GM18858 (cell line): ENCODE data around the gene TAGLN.
A peak's percentile ranks its signal among the peaks of the same experiment; 100 is the strongest.

Experiments used
- ATAC-seq: cut with Tn5 transposase; IDR thresholded peaks from one replicate; pipeline ENCODE4 v1.9.1; 2021; ENCODE audit not compliant: unreplicated experiment

The TAGLN gene

DNA sequence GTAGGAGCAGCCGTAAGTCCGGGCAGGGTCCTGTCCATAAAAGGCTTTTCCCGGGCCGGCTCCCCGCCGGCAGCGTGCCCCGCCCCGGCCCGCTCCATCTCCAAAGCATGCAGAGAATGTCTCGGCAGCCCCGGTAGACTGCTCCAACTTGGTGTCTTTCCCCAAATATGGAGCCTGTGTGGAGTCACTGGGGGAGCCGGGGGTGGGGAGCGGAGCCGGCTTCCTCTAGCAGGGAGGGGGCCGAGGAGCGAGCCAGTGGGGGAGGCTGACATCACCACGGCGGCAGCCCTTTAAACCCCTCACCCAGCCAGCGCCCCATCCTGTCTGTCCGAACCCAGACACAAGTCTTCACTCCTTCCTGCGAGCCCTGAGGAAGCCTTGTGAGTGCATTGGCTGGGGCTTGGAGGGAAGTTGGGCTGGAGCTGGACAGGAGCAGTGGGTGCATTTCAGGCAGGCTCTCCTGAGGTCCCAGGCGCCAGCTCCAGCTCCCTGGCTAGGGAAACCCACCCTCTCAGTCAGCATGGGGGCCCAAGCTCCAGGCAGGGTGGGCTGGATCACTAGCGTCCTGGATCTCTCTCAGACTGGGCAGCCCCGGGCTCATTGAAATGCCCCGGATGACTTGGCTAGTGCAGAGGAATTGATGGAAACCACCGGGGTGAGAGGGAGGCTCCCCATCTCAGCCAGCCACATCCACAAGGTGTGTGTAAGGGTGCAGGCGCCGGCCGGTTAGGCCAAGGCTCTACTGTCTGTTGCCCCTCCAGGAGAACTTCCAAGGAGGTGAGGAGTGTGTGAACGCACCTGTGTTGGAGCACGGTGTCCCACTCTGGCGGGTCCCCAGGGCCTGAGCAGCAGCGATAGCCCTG, at the start of gene TAGLN:
TAGLN (plus strand) TSS at position 318 of the 863 bp plus-strand sequence. CDS start 3,644 bp downstream, outside the sequence.
- ATAC-seq = no peak

DNA sequence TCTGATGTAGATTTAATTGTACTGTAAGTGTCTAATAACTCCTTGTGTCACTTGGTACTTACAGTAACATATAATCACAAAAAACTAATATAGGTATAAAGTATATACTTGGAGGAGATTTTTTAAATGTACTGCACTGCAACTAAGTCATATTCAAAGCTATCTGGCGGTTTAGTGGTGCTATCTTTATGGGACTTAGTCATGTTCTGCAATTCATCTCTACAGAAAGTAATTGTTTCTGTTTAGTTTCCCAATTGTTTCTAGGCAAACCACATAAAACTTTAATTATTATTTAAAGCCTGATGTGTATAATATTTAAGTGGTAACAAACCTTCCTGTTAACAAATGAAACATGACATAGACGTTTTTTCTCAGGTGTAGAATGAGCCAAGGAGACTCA, 47.1 kb upstream of the TAGLN start:
- no peak for ATAC-seq

DNA sequence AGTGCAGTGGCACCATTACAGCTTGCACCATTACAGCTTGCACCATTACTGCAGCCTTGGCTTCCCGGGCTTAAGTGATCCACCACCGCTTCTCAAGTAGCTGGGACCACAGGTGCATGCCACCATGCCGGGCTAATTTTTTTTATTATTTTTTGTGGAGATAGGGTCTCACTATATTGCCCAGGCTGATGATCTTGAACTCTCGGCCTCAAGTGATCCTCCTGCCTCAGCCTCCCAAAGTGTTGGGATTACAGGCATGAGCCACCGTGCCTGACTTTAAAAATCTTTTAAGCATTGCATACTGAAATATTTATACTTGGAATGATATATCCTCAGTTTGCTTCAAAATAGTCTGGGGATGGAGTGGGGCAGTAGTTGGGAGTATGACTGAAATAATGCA, 44.7 kb upstream of the TAGLN start:
- no peak for ATAC-seq

DNA sequence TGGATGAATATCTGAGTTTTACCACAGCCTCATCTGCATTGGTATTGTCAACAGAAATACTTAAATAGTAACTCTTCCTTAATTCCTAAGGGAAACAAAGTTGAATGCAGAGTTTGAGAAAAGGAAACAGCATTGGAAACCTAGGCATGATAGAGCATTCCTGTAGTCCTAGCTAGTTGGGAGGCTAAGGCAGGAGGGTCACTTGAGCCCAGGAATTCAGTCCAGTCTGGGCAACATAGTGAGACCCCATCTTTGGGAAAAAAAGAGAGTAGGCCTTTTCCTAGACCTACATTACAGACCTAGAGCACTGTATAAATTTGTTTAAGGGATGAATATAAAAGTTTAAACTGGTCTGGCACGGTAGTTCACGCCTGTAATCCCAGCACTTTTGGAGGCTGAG, 41.7 kb upstream of the TAGLN start:
- no peak for ATAC-seq

DNA sequence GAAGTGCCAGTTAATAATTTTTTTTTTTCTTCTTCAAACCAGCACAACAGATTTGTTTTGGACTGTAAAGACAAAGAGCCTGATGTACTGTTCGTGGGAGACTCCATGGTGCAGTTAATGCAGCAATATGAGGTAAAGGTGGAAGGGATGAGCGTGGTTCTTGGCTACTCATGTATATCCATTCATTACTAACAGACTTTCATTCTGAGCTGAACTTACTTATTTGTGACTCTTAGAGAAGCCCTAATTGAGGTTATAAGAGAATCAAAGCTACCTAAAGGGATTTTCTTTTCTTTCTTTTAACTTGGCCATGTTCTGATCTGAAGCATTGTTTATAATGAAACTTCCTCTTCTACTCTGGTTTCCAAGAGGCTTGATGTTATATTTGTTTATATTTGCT, 39.3 kb upstream of the TAGLN start:
- no peak for ATAC-seq

DNA sequence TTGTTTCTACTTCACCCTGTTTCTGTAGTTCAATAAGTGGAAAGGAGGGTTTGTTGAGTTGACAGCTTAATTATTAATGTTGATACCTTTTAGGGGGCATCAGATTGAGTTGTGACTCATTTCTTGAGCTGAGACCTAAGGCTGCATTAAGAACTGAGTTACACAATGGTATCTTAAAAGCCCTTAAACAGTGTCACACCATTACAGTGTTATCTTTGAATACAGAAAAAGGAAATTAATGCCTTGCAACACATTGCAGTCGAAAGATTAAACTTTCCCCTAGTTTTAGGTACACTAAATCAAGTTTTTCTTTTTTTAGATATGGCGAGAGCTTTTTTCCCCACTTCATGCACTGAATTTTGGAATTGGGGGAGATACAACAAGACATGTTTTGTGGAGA, 38.3 kb upstream of the TAGLN start:
- no peak for ATAC-seq

DNA sequence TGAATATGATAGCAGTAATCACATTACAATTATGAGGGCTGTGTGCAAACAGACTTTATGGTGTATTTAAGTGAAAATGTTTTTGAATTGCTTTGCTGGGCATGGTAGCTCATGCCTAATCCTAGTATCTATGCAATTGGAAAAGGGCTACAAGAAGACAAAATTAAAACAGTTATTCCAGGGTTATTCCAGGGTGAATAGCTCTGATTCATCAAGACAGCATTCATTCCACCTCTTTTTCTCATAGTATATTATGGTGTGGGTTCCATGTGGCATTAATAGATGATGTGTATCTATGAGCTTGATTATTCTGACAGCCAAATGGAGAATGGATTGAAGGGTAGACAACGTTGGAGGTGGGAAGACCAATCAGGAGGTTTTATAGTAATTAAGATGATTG, 32.7 kb upstream of the TAGLN start:
- ATAC-seq = no peak

DNA sequence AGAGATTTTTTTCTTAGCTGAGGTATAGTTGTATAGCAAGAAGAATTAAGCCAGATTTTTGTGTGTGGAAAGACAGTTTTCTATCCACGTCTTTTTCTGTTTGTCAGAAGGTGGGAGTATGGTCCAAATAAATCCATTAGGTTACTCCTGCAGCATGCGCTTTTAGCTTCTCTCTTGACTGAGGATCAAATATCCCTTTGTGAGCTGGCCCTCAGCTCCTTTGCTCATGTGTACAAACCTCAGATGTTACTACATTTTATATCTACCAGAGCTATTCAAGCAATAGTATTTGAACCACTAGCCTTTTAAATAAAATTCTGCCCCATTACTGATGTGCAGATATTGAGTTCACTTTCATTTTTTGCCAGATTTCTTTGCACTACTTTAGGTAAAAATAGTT, 29.4 kb upstream of the TAGLN start:
- ATAC-seq = no peak

DNA sequence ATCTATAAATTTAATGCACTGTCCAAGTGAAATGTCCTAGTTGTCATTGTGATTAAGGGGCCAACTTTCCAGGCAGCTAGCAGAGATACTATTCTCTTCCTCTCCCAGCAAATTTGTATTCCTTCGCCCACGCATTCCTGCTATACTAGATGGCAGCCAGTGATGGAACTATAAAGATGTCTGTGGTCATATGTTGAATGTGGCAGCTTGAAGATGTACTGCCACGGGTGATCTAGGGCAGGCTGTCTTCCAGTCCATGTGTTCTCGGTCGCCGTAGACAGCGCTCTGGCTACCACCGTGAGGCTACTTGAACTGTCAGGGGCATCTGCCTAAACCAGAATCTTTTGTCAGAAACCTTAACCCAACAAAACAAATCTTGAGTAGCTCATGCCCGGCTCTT, 29.0 kb upstream of the TAGLN start:
- ATAC-seq = no peak

DNA sequence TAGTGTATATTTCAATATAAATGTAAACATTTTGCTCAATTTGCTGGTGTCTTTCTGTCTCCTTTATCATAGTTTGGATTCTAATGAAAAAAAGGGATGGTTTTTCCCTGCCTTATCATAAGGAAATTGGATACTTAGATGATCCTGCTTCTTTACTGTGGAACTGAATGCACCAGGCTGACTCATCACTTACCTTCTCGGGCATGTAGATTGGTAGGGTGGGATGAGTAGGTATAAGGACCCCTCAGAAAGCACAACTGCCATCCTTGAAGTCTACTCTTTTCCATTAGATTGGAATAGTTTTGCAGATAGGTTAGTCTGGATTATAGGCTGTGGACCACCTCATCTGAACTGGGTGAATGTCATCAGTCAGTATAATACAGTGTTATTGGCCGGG, 28.2 kb upstream of the TAGLN start:
- no peak for ATAC-seq

DNA sequence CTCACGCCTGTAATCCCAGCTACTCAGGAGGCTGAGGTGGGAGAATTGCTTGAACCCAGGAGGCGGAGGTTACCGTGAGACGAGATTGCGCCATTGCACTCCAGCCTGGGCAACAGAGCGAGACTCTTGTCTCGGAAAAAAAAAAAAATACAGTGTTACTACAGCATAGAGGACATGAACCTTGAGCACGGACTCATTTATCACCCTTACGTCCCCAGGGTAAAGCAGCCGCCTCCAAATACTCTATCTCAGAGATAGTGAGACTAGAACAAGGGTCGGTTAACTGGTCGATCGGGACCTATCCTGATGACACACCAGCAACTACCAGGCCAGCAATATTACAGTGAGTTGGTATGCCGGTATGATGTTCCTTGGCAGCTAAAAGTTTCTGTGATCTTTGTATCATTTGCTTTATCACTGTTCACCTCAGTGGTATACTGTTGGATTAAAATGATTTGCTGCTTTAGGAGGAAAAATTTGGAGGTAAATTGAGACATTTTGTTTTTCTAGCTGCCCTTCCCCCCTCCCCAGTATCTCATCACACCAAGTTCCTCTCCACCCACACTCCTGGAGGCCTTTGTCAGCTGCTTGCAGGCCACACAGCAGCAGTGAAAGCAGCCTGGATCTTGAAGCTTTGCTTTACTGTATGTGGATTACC, 27.6 kb upstream of the TAGLN start:
- ATAC-seq = no peak

DNA sequence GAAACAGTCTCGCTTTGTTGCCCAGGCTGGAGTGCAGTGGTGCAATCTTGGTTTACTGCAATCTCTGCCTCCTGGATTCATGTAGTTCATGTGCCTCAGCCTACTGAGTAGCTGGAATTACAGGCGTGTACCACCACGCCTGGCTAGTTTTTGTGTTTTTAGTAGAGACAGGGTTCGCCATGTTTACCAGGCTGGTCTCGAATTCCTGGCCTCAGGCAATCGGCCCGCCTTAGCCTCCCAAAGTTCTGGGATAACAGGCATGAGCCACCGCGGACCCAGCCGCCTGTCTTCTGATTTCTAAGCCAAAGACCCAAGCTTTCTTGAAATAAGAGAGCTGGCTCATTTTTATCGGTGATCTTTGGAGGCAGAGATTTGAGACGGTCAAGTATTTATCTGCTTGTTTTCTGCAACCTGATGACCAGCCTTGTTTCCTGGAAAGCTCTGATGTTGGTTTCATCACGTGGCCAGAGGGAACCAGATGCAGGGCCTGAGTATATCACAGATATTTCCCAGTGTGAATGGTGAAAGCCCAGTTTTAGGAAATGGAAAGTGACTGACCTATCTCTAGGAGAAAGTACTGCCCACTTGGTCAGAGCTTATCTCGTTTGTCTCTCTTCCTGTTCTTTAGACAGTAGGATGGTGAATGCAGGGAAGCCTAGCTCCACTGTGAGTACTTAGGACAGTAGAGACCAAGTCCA, 26.3 kb upstream of the TAGLN start:
- no peak for ATAC-seq

DNA sequence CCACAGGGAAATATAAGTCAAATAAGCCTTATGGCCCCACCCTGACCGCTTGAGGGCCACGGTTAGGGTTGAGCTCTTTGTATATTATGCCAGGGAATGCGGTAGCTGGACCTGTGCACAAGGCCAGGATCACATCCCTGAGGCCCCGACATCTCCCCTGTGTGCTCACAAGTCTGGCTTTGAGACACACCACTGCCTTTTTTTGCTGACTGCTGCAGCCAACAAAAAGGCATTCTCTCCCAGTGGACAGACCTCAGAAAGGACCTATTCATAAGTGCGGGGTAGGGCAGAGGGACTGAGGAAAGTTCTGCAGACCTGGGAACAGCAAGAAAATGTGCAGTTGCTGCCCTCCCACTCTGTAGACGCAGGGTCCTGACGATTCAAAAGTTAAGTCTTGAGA, 24.1 kb upstream of the TAGLN start:
- ATAC-seq = no peak

DNA sequence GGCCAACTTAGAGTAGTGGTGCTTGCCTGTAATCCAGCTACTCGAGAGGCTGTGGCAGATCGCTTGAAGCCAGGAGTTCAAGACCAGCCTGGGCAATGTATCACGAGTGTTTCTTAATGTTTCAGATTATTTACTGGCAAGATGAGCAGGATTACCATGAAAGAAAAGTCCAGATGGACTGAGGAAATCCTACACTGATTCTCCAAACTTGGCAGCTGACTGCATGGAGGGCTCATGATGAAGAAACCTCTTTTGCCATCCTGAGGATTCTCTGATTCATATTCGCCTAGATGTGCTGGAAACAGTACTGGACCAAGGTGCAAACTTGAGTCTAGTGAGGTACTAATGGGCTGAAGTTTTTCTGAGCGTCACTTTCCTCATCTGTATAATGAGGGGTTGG, 23.4 kb upstream of the TAGLN start:
- no peak for ATAC-seq

DNA sequence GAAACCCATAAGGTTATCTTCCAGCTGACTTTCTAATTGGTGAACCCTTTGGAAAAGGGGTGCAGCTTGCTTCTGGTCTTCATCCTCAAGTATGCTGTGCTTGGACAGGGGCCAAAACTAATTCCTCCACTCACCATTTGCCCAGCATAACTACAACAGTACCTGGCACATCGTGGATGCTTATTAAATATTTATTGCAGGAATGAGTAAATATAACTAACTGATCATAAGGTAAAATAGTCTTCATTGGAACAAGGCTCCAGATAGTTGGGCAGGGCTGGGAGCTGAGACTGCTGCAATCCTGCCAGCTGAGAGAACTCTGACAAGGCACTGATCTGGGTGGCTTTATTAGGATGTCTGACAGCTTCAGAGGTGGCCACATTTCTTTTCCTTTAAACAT, 23.0 kb upstream of the TAGLN start:
- no peak for ATAC-seq

DNA sequence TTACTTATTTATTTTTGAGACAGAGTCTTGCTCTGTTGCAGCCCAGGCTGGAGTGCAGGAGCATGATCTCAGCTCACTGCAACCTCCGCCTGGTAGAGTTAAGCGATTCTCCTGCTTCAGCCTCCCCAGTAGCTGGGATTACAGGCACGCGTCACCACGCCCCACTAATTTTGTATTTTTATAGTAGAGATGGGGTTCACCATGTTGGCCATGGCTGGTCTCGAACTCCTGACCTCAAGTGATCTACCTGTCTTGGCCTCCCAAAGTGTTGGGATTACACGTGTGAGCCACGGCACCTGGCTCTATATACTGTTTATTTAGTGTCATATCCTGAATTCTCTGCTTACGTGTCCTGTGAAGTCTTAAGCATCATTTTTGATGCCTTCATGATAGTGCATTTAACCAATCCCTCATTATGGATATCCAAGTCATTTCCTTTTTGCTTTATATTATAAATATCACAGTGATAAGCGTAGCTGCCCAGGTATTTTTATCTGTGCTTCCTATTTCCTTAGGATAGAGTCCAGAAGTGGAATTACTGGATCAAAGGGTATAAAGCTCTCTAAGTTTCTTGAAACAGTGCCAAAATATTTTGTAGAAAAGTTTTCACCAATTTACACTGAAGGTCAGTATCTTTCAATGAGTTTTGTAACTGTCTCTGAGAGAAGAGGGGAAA, 21.5 kb upstream of the TAGLN start:
- no peak for ATAC-seq

DNA sequence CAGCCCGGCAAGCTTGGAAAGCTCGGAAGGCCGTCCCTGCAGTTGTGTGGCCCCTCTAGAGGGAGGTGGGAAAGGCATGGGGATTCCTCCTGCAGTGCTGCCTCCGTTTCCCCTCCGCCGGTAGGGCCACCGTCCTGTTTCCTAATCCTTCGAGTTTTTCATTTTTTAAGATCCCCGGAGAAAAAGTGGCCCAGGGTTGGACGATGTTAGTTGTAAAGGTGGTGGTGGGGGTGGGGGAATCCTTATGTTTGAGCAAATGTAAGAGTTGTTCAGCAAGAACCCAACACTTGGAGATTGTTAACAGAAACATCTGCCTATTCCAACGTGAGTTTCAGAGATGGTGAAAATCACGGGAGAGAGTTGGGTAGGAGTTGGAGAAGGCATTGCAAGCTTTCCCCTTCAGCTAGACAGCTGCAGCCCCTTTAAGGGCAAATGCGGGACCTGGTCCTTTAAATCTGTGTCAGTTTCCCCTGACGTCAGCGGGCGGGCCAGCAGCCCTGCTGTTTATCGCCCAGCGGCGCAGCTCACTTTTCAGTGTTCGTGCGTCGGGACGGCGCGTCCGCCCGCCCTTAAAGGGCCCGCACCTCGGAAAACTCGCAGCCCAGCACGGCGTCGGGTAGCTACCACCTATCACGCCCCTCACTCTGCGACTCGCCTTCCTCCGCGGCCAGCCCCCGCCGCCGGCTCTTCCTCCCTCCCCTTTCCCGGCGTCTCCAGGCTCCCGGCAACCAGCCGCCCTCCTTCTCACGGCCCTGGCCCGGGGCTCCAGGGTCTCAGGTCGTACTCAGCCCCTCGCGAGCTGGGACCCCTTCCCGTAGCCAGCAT, 20.7 kb upstream of the TAGLN start, which contains the start of gene SIDT2:
SIDT2 (plus strand) TSS at position 534 of the 825 bp plus-strand sequence. CDS start 521 bp downstream, outside the sequence.
- peak; percentile 85 for ATAC-seq

DNA sequence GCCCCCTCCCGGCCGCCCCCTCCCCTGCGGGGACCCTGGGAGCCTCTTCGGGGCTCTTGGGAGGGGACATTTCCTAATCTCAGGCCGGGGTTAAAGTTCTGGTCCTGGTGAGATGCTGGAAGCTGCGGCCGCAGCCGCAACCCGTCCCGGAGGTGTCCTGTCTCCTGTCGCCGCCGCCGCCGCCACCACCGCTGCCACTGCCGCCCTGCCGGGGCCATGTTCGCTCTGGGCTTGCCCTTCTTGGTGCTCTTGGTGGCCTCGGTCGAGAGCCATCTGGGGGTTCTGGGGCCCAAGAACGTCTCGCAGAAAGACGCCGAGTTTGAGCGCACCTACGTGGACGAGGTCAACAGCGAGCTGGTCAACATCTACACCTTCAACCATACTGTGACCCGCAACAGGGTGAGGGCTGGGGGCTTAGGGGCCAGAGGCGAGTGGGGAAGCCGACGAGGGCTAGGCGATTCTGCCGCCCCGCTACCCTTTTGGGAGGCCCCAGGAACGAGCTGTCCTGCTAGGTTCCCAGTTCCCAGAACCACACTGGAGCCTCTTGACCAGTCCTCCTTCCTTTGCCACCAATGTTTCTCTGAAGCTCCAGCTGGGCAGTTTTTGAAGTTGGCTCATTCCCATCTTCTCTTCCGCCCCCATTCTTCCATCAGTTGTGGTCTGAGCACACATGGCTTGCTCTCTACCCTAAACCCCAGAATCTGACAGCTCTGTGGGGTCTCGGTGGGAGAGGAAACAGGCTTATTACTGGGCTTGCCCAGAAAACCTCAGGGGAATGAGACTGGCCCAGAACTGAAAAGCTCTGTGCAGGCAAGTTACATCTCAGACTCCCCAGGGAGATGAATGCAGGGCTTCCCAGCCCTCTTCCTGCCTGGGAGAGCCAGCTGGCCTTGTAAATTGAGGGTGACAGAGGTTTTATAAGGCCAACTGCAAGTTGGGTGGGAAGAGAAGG, 19.8 kb upstream of the TAGLN start:
- no peak for ATAC-seq

DNA sequence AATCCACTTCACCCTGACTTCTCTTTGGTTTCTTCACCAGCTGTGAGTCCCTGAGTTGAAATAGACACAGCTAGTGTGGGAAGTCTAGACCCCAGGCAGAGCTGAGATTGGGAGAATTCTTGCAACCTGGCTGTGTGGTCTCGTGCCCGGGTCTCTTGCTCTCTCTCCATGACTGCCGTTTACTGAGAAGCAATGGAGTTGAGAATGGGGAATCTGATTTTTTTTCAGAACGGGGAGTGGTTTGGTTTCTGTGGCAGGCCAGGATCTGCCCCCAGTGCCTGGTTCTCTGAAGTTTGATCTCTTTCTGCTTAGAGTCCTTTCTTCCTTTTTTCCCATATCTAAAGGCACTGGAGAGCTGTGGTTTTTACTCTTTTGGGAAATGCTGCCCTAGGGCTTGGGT, 19.1 kb upstream of the TAGLN start:
- no peak for ATAC-seq
